Fibroblast of lung (primary cell): ENCODE measurements around the gene ARHGEF33.

Experiments used
- CTCF ChIP-seq, 2 donors: IDR thresholded peaks in 1 of 2; conservative IDR thresholded peaks in 1 of 2; 1 replicate in 1 of 2; 2 replicates in 1 of 2; pipeline ENCODE4 v1.5.1; 2011 to 2012; ENCODE audit warnings: low read length in 2 of 2, control low read depth in 1 of 2, inconsistent platforms in 1 of 2, low read depth in 1 of 2, mild to moderate bottlenecking in 1 of 2
- EZH2 ChIP-seq: IDR thresholded peaks from 2 replicates; pipeline ENCODE4 v1.5.1; 2012; ENCODE audit warnings: low read length, control low read depth, mild to moderate bottlenecking; ENCODE audit errors: missing control alignments

GRCh38 chr2:38966006-38966405 lies 76.3 kb downstream of the ARHGEF33 start:
- TF ChIP-seq CTCF (conservative IDR thresholded peaks at IDR 0.05 in 1 of 2, IDR thresholded peaks at IDR 0.05 in 1 of 2; ENCODE audit: low read depth in 1 of 2, low read length in 2 of 2) (no peak), EZH2 (no peak)
